ENCODE data around the gene PTPRE. TPM values are rescaled to one million over a fixed set of nuclear protein-coding genes. Genes with fewer than 3 reads are reported as not detected.

The PTPRE gene
- total RNA-seq, 1 experiment from 2014 or later, result 7.9 TPM

- Histone ChIP-seq H3K79me2 (ENCODE audit: low read depth) (no peaks in the 10 kb centered on the region), H3K4me3 (no peak overlapping the region), H3K9me3 (ENCODE audit: insufficient read depth, low read depth) (no peaks in the 10 kb centered on the region), H3F3A (ENCODE audit: insufficient read depth, low read depth) (peaks cover 16% of the 10 kb centered on the region; the same call in 1 of the 2 replicates), H3K9me2 (ENCODE audit: insufficient read depth) (no peaks in the 10 kb centered on the region), H3K36me3 (ENCODE audit: low read depth) (no peaks in the 10 kb centered on the region), H3K27me3 (ENCODE audit: insufficient read depth, low read depth) (no peaks in the 10 kb centered on the region), H4K20me1 (ENCODE audit: insufficient read depth) (no peaks in the 10 kb centered on the region), H3K4me2 (no peak overlapping the region), H3K4me1 (replicated peaks; ENCODE audit: insufficient read depth) (peaks cover 18% of the 10 kb centered on the region), H2AFZ (no peak overlapping the region), H3K27ac (no peak overlapping the region)
- intact Hi-C loops (cut with micrococcal nuclease; ENCODE audit: unreplicated experiment), result no loop called here
- POLR2A ChIA-PET (ENCODE audit: unreplicated experiment), result interaction anchor here (0.6 kb wide), 1 partner anchor 30 kb away, joined by 3 read pairs; no protein-coding TSS in a partner anchor
- no peak for DNase-seq
- CTCF ChIA-PET, result no interaction called here
- TF ChIP-seq CTCF (conservative IDR thresholded peaks at IDR 0.05), result no peak
- no peak for TF ChIP-seq EZH2 (IDR thresholded peaks at IDR 0.05; ENCODE audit: low read depth)
- BruUV-seq (replicated peaks), result no TSS peak
Observed at GRCh38 chr10:128060341-128061250, 153.7 kb downstream of the PTPRE start.

- Histone ChIP-seq H2AFZ (no peak overlapping the region), H3K4me2 (no peak overlapping the region), H3K4me1 (replicated peaks; ENCODE audit: insufficient read depth) (peaks cover 21% of the 10 kb centered on the region), H4K20me1 (ENCODE audit: insufficient read depth) (no peaks in the 10 kb centered on the region), H3K9me2 (ENCODE audit: insufficient read depth) (no peaks in the 10 kb centered on the region), H3K79me2 (ENCODE audit: low read depth) (no peaks in the 10 kb centered on the region), H3K9me3 (ENCODE audit: insufficient read depth, low read depth) (no peaks in the 10 kb centered on the region), H3K4me3 (no peak overlapping the region), H3K27me3 (ENCODE audit: insufficient read depth, low read depth) (no peaks in the 10 kb centered on the region), H3K27ac (no peak overlapping the region), H3K36me3 (ENCODE audit: low read depth) (no peaks in the 10 kb centered on the region), H3F3A (ENCODE audit: insufficient read depth, low read depth) (peaks cover 21% of the 10 kb centered on the region; the same call in 1 of the 2 replicates)
- DNase-seq, result no peak
- ChIA-PET POLR2A (ENCODE audit: unreplicated experiment) (no interaction called here), CTCF (no interaction called here)
- intact Hi-C loops (cut with micrococcal nuclease; ENCODE audit: unreplicated experiment), result no loop called here
- BruUV-seq (replicated peaks), result no TSS peak
- TF ChIP-seq EZH2 (IDR thresholded peaks at IDR 0.05; ENCODE audit: low read depth) (no peak), CTCF (conservative IDR thresholded peaks at IDR 0.05) (no peak)
Observed at GRCh38 chr10:128061306-128062300, 154.7 kb downstream of the PTPRE start.

GRCh38 chr10:128062331-128062880, 155.5 kb downstream of the PTPRE start:
- BruUV-seq (replicated peaks), result no TSS peak
- CTCF ChIA-PET, result no interaction called here

More at GRCh38 chr10:128062331-128062880, 155.5 kb downstream of the PTPRE start:
- no peak for TF ChIP-seq EZH2 (IDR thresholded peaks at IDR 0.05; ENCODE audit: low read depth)
- no peak for TF ChIP-seq CTCF (conservative IDR thresholded peaks at IDR 0.05)
- Histone ChIP-seq H3F3A (ENCODE audit: insufficient read depth, low read depth) (peaks cover 21% of the 10 kb centered on the region; the same call in 1 of the 2 replicates), H3K9me3 (ENCODE audit: insufficient read depth, low read depth) (no peaks in the 10 kb centered on the region), H3K4me2 (no peak overlapping the region), H3K27ac (no peak overlapping the region), H3K4me1 (replicated peaks; ENCODE audit: insufficient read depth) (peaks cover 21% of the 10 kb centered on the region), H3K79me2 (ENCODE audit: low read depth) (no peaks in the 10 kb centered on the region), H3K4me3 (no peak overlapping the region), H3K9me2 (ENCODE audit: insufficient read depth) (no peaks in the 10 kb centered on the region), H3K36me3 (ENCODE audit: low read depth) (no peaks in the 10 kb centered on the region), H4K20me1 (ENCODE audit: insufficient read depth) (no peaks in the 10 kb centered on the region), H2AFZ (no peak overlapping the region), H3K27me3 (ENCODE audit: insufficient read depth, low read depth) (no peaks in the 10 kb centered on the region)
- no peak for DNase-seq
- intact Hi-C loops (cut with micrococcal nuclease; ENCODE audit: unreplicated experiment), result no loop called here
- POLR2A ChIA-PET (ENCODE audit: unreplicated experiment), result no interaction called here
